Gastrocnemius medialis (tissue), 4 donors: ENCODE results near the gene CASKIN1.

Source experiments
- CTCF ChIP-seq, 5 experiments: fragments of 450-650 bp in 3 of 5; fragments of 200-600 bp in 2 of 5; sonication (generic) in 2 of 5; IDR thresholded peaks in 4 of 5; conservative IDR thresholded peaks in 1 of 5; 1 replicate in 4 of 5; 2 replicates in 1 of 5; pipeline ENCODE4 v1.5.1; 2016 to 2019; ENCODE audit warnings: antibody characterized with exemption in 5 of 5, mild to moderate bottlenecking in 3 of 5, moderate library complexity in 3 of 5
- POLR2A ChIP-seq, 2 donors: fragments of 450-650 bp; IDR thresholded peaks; one replicate each; pipeline ENCODE4 v1.6.1; 2017; ENCODE audit warnings: antibody characterized with exemption in 2 of 2, mild to moderate bottlenecking in 2 of 2, moderate library complexity in 2 of 2

- TF ChIP-seq CTCF (IDR thresholded peaks at IDR 0.05 in 4 of 5, conservative IDR thresholded peaks at IDR 0.05 in 1 of 5): peak in 3 of 5 experiments; percentile 11 to 33 (median 23)
- TF ChIP-seq POLR2A (IDR thresholded peaks at IDR 0.05): no peak
Measured at GRCh38 chr16:2223942-2224486, 27.6 kb upstream of the CASKIN1 start.
